HCT116 (cell line): ENCODE data around the gene SPOPL. TPM values are rescaled to one million over a fixed set of nuclear protein-coding genes. Genes with fewer than 3 reads are reported as not detected.

Experiments used
- ATAC-seq: fragments of 200-7000 bp; cut with Tn5 transposase; 2 replicates; pipeline ENCODE4 v1.9.1; 2020; ENCODE audit warnings: mild to moderate bottlenecking, moderate library complexity
- BruUV-seq: library from RNA; stranded (reverse); fragments of 400-500 nt; replicated peaks from 2 replicates; lab custom pipeline; 2021; lab: Mats Ljungman, UMichigan
- CTCF ChIA-PET: fragments of 300-600 bp; sonication (Branson Sonifier 250); formaldehyde crosslinking; loops from one replicate; lab custom pipeline; 2021; ENCODE audit warnings: antibody characterized with exemption; lab: Charles Lee
- POLR2A ChIA-PET: fragments of 300-600, 350-600 bp; sonication (Branson Sonifier 250); formaldehyde crosslinking; loops from one replicate; lab custom pipeline; 2021; ENCODE audit warnings: antibody characterized with exemption; lab: Charles Lee
- RAD21 ChIA-PET, 2 experiments: fragments of 300-600 bp; sonication (Branson Sonifier 250); formaldehyde crosslinking; loops; one replicate each; lab custom pipeline; 2023; ENCODE audit warnings: low total read pairs in 2 of 2; ENCODE audit not compliant: uncharacterized antibody in 2 of 2, unreplicated experiment in 2 of 2, low non-redundant PET in 1 of 2; lab: Charles Lee
- DNase-seq: peaks from one replicate; pipeline ENCODE4 v3.0.0-alpha.2; 2010; ENCODE audit warnings: low read depth, low spot score
- H2AFZ ChIP-seq: fragments of 200-600 bp; shearing (Covaris generic), sonication (generic); 2 replicates; pipeline ENCODE4 v1.6.1; 2017; ENCODE audit warnings: low read depth, mixed run types, mixed read lengths, antibody characterized with exemption, low read length; ENCODE audit not compliant: poor library complexity, severe bottlenecking
- H3K27ac ChIP-seq: 2 replicates; pipeline ENCODE4 v1.5.1; 2012; ENCODE audit warnings: low read depth, low read length
- H3K27me3 ChIP-seq: fragments of 200-600 bp; sonication (generic); 2 replicates; pipeline ENCODE4 v1.6.1; 2016; ENCODE audit warnings: mixed run types, low read length, mixed read lengths; ENCODE audit not compliant: insufficient read depth
- H3K36me3 ChIP-seq, 2 experiments: fragments of 200-500 bp in 1 of 2; fragments of 200-600 bp in 1 of 2; sonication (Bioruptor generic) in 1 of 2; sonication (generic) in 1 of 2; 2 replicates each; pipeline versions ENCODE4 v1.5.1 to v1.6.1; 2014 to 2016; ENCODE audit warnings: low read length in 2 of 2, inconsistent platforms in 1 of 2, mixed read lengths in 1 of 2, mixed run types in 1 of 2; ENCODE audit not compliant: insufficient read depth in 2 of 2, control insufficient read depth in 1 of 2
- H3K4me1 ChIP-seq, 2 experiments: fragments of 200-600 bp in 1 of 2; sonication (generic) in 1 of 2; 2 replicates each; pipeline versions ENCODE4 v1.5.1 to v1.6.1; 2012 to 2017; ENCODE audit warnings: low read length in 2 of 2, inconsistent platforms in 1 of 2, mild to moderate bottlenecking in 1 of 2, mixed read lengths in 1 of 2, mixed run types in 1 of 2, moderate library complexity in 1 of 2; ENCODE audit not compliant: insufficient read depth in 2 of 2, control insufficient read depth in 1 of 2
- H3K4me2 ChIP-seq: fragments of 200-600 bp; sonication (generic); 2 replicates; pipeline ENCODE4 v1.6.1; 2017; ENCODE audit warnings: mixed run types, low read length, mixed read lengths
- H3K4me3 ChIP-seq, 2 experiments: fragments of 200-600 bp in 1 of 2; sonication (generic) in 1 of 2; replicated peaks in 1 of 2; 2 replicates each; pipeline ENCODE4 v1.5.1; 2011 to 2016; ENCODE audit warnings: low read length in 2 of 2, control low read depth in 1 of 2, low read depth in 1 of 2, mild to moderate bottlenecking in 1 of 2, mixed read lengths in 1 of 2, mixed run types in 1 of 2
- H3K79me2 ChIP-seq: fragments of 200-600 bp; sonication (generic); 2 replicates; pipeline ENCODE4 v1.6.1; 2017; ENCODE audit warnings: mild to moderate bottlenecking, mixed run types, low read length, moderate library complexity, mixed read lengths; ENCODE audit not compliant: insufficient read depth
- H3K9ac ChIP-seq: fragments of 200-600 bp; sonication (generic); 2 replicates; pipeline ENCODE4 v1.6.1; 2016; ENCODE audit warnings: low read length, mixed read lengths
- H3K9me2 ChIP-seq: fragments of 200-600 bp; sonication (generic), shearing (Covaris generic); 2 replicates; pipeline ENCODE4 v1.6.1; 2017; ENCODE audit warnings: mixed run types, mild to moderate bottlenecking, moderate library complexity; ENCODE audit not compliant: insufficient read depth
- H3K9me3 ChIP-seq, 2 experiments: fragments of 200-500 bp in 1 of 2; fragments of 200-600 bp in 1 of 2; sonication (Bioruptor generic) in 1 of 2; sonication (generic) in 1 of 2; 2 replicates each; pipeline ENCODE4 v1.6.1; 2014 to 2017; ENCODE audit warnings: low read length in 2 of 2, mixed read lengths in 2 of 2, inconsistent platforms in 1 of 2, low read depth in 1 of 2, mild to moderate bottlenecking in 1 of 2, mixed run types in 1 of 2, moderate library complexity in 1 of 2; ENCODE audit not compliant: control insufficient read depth in 1 of 2, insufficient read depth in 1 of 2
- H4K20me1 ChIP-seq: fragments of 200-600 bp; sonication (generic), shearing (Covaris generic); 2 replicates; pipeline ENCODE4 v1.6.1; 2017; ENCODE audit warnings: mixed run types, mild to moderate bottlenecking, moderate library complexity; ENCODE audit not compliant: insufficient read depth
- CBX3 ChIP-seq: IDR thresholded peaks from 2 replicates; pipeline ENCODE4 v1.6.1; 2012; ENCODE audit warnings: low read depth
- EGR1 ChIP-seq: IDR thresholded peaks from 2 replicates; pipeline ENCODE4 v1.6.1; 2012; ENCODE audit warnings: low read depth
- EZH2 ChIP-seq: fragments of 200-600 bp; sonication (generic); IDR thresholded peaks from 2 replicates; pipeline ENCODE4 v1.6.1; 2017; ENCODE audit warnings: antibody characterized with exemption, mixed run types
- EZH2phosphoT487 ChIP-seq: fragments of 200-600 bp; IDR thresholded peaks from 2 replicates; pipeline ENCODE4 v1.6.1; 2018; ENCODE audit warnings: antibody characterized with exemption, borderline replicate concordance
- FOSL1 ChIP-seq: IDR thresholded peaks from 2 replicates; pipeline ENCODE4 v1.6.1; 2012; ENCODE audit warnings: low read depth
- JUND ChIP-seq: IDR thresholded peaks from 2 replicates; pipeline ENCODE4 v1.6.1; 2012
- POLR2A ChIP-seq: IDR thresholded peaks from 2 replicates; pipeline ENCODE4 v1.7.0; 2011; ENCODE audit warnings: borderline replicate concordance; ENCODE audit not compliant: insufficient read depth, insufficient read length; ENCODE audit errors: extremely low read depth
- REST ChIP-seq: IDR thresholded peaks from 2 replicates; pipeline ENCODE4 v1.6.1; 2012; ENCODE audit warnings: low read depth
- SRF ChIP-seq: IDR thresholded peaks from 2 replicates; pipeline ENCODE4 v1.6.1; 2012; ENCODE audit warnings: low read depth
- TCF7L2 ChIP-seq: IDR thresholded peaks from 2 replicates; pipeline ENCODE4 v1.7.0; 2011; ENCODE audit warnings: borderline replicate concordance, inconsistent platforms; ENCODE audit not compliant: insufficient read depth, insufficient read length; ENCODE audit errors: extremely low read depth
- YY1 ChIP-seq: IDR thresholded peaks from 2 replicates; pipeline ENCODE4 v1.6.1; 2011; ENCODE audit warnings: low read length, low read depth, moderate library complexity, mild to moderate bottlenecking; ENCODE audit not compliant: insufficient replicate concordance; ENCODE audit errors: extremely low read depth
- ZBTB33 ChIP-seq: IDR thresholded peaks from 2 replicates; pipeline ENCODE4 v1.6.1; 2011; ENCODE audit warnings: mild to moderate bottlenecking, low read length, moderate library complexity; ENCODE audit not compliant: insufficient replicate concordance; ENCODE audit errors: extremely low read depth
- ZNF274 ChIP-seq: fragments of 200-500 bp; sonication (Bioruptor generic); IDR thresholded peaks from 2 replicates; pipeline ENCODE4 v1.6.1; 2014; ENCODE audit warnings: mild to moderate bottlenecking, low read depth, low read length, inconsistent platforms
- intact Hi-C: fragments of 100-400 bp; cut with micrococcal nuclease; formaldehyde crosslinking; loops from 2 replicates; pipeline ENCODE4 v1.10.0; 2022
- total RNA-seq: library from RNA; stranded (reverse); gene quantifications from one replicate; pipeline ENCODE4 v1.2.1, GENCODE V29; 2021; ENCODE audit not compliant: unreplicated experiment
- TF ChIP-seq, protein P1 (sequence below), 3 experiments: fragments of 200-600 bp in 1 of 3; sonication (generic) in 1 of 3; IDR thresholded peaks in 2 of 3; conservative IDR thresholded peaks in 1 of 3; 2 replicates each; pipeline ENCODE4 v1.5.1; 2012 to 2017; ENCODE audit warnings: low read depth in 2 of 3, low read length in 2 of 3, antibody characterized with exemption in 1 of 3, borderline replicate concordance in 1 of 3, control low read depth in 1 of 3, mild to moderate bottlenecking in 1 of 3, mixed read lengths in 1 of 3, mixed run types in 1 of 3, moderate library complexity in 1 of 3; ENCODE audit not compliant: insufficient read depth in 1 of 3

The SPOPL gene
- total RNA-seq, 1 experiment from 2014 or later = 48.3 TPM

DNA sequence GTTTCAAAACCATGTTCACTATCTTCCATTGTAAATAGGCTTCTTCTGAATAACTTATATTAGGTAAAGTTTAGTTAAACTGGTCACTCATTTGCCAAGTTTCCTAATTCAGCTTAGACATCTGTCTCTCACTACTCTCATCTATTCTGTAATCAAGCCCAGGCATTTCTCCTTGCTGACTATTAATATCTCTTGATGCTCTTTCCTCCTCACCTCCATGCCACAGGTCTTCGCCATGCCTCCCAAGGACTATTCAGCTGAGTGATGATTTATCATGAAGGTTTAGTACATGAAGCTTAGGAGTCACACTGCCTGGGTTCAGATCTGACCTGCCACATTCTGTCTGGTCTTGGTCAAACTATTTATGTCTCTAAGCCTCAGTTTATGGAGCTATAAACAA lies 115.5 kb downstream of the SPOPL start:
- Histone ChIP-seq H3K4me3 (no peak overlapping the region), H3K4me2 (no peak overlapping the region), H4K20me1 (no peaks in the 10 kb centered on the region), H3K9me3 (no peaks in the 10 kb centered on the region), H2AFZ (no peak overlapping the region), H3K4me1 (peaks cover 0 to 10% of the 10 kb centered on the region in 2 experiments; a peak in 1 of 4 replicates), H3K9me2 (no peaks in the 10 kb centered on the region), H3K36me3 (no peaks in the 10 kb centered on the region), H3K9ac (no peak overlapping the region), H3K27me3 (no peaks in the 10 kb centered on the region), H3K27ac (no peak overlapping the region), H3K79me2 (no peaks in the 10 kb centered on the region)
- RAD21 ChIA-PET = no interaction called here
- no peak for ATAC-seq
- intact Hi-C loops = no loop called here
- BruUV-seq = no TSS peak
- DNase-seq = no peak
- POLR2A ChIA-PET = no interaction called here
- CTCF ChIA-PET = no interaction called here
- TF ChIP-seq TCF7L2 (no peak), YY1 (no peak), REST (no peak), FOSL1 (no peak), EZH2phosphoT487 (no peak), JUND (no peak), SRF (no peak), ZNF274 (no peak), POLR2A (no peak), EGR1 (no peak), CBX3 (no peak), ZBTB33 (no peak), EZH2 (no peak)
- TF ChIP-seq, protein P1, sequence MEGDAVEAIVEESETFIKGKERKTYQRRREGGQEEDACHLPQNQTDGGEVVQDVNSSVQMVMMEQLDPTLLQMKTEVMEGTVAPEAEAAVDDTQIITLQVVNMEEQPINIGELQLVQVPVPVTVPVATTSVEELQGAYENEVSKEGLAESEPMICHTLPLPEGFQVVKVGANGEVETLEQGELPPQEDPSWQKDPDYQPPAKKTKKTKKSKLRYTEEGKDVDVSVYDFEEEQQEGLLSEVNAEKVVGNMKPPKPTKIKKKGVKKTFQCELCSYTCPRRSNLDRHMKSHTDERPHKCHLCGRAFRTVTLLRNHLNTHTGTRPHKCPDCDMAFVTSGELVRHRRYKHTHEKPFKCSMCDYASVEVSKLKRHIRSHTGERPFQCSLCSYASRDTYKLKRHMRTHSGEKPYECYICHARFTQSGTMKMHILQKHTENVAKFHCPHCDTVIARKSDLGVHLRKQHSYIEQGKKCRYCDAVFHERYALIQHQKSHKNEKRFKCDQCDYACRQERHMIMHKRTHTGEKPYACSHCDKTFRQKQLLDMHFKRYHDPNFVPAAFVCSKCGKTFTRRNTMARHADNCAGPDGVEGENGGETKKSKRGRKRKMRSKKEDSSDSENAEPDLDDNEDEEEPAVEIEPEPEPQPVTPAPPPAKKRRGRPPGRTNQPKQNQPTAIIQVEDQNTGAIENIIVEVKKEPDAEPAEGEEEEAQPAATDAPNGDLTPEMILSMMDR (IDR thresholded peaks at IDR 0.05 in 2 of 3, conservative IDR thresholded peaks at IDR 0.05 in 1 of 3; ENCODE audit: borderline replicate concordance in 1 of 3, insufficient read depth in 1 of 3, low read depth in 2 of 3, low read length in 2 of 3) = no peak
